Measurements from ENCODE around the gene OR8D1. TPM values are rescaled to one million over a fixed set of nuclear protein-coding genes. Genes with fewer than 3 reads are reported as not detected.

OR8D1 gene
- not detected in 2 replicates for total RNA-seq

DNA sequence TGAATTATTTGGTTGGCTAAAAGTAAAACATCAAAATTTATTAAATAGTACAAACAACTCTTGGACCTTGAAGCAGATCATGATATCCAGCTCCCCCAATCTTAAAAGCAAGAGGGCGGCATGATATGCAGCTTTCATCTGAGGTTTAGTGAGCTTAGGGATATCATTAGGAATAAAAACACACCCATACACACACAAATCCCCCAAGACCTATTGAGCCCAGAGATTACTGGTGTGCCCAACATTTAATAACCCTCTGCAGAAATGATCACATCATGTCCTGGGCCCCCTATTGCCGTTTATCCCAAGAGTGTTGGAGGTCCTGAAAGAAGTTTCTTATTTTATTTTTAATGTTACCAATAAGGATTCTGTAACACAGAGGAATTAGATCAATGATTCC lies at the start of gene OR8D1:
TSS of gene OR8D1 (minus strand) at position 101 of the 400 bp plus-strand sequence. CDS start 3,183 bp downstream, outside the sequence.

DNA sequence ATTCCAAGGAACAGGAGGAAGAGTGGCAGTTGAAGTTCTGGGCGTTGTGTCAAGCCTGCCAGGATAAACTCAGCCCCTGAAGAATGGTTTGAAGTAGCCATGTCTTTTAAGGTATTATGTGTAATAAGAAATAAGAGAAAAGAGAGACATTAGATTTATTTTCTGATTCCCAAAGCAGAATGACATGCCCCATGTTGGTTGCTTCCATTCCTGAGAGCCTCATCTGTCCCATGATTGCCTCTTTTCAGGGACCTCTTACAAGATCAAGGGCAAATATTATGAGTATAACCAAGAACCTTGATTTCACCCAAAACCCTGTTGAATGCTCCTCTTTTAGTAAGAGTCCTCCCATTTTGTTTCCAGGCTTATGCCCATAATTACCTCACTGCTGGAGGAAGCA lies 6.3 kb upstream of the OR8D1 start, which contains the start of gene OR8D2:
TSS of gene OR8D2 (minus strand) at position 101 of the 400 bp plus-strand sequence. CDS start at position 101, 0 bp downstream.

DNA sequence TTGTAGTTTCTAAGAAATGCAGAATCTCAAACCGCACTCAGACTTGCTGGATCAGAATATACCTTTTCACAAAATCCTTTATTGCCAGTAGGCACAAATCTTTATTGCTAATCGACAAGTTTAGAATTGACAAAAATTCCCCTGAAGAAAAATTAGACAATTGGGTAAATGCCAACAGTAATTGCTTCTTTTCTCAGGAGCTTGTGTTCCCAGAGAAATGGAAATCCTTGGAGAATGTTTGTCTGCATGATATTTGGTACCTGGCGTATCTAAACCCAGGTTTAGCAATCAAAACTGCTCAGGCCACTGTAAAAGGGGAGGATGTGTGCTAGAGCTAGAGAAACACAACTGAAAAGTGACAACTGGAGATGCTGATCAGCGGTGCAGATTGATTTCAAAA lies 57.7 kb downstream of the OR8D1 start, which contains the start of gene OR8G5:
TSS of gene OR8G5 (plus strand) at position 301 of the 400 bp plus-strand sequence. CDS start 8,556 bp downstream, outside the sequence.

Other genes starting within 250 kb of the OR8D1 start
- 13.1 and 13.2 TPM in 2 replicates for gene VWA5A, start 198.5 kb downstream of the OR8D1 start, total RNA-seq
- gene OR10D3, start 130.6 kb downstream of the OR8D1 start, total RNA-seq = not detected in 2 replicates
- gene OR8G1, start 72.9 kb downstream of the OR8D1 start, total RNA-seq = not detected in 2 replicates
- gene OR8G5, start 57.6 kb downstream of the OR8D1 start, total RNA-seq = not detected in 2 replicates
- not detected in 2 replicates for gene OR8D2, start 6.2 kb upstream of the OR8D1 start, total RNA-seq
- not detected in 2 replicates for gene OR8B2, start 70.5 kb upstream of the OR8D1 start, total RNA-seq
- not detected in 2 replicates for gene OR8B3, start 85.1 kb upstream of the OR8D1 start, total RNA-seq
- gene OR8B4, start 110.9 kb upstream of the OR8D1 start, total RNA-seq = not detected in 2 replicates
- gene OR8B8, start 131.7 kb upstream of the OR8D1 start, total RNA-seq = not detected in 2 replicates
- not detected in 2 replicates for gene OR8B12, start 229.7 kb upstream of the OR8D1 start, total RNA-seq

Measured in vein endothelial cell (primary cell).